NCI-H2171 treated with DMSO at 0.1 percent for 48 hours (cell line): ENCODE measurements around the gene UBE2Q1.

Experiments
- DNase-seq: peaks from one replicate; lab custom pipeline; 2025; lab: John Stamatoyannopoulos, UW

UBE2Q1 gene

GRCh38 chr1:154502744-154503115, 55.7 kb downstream of the UBE2Q1 start:
- DNase-seq: no peak

DNA sequence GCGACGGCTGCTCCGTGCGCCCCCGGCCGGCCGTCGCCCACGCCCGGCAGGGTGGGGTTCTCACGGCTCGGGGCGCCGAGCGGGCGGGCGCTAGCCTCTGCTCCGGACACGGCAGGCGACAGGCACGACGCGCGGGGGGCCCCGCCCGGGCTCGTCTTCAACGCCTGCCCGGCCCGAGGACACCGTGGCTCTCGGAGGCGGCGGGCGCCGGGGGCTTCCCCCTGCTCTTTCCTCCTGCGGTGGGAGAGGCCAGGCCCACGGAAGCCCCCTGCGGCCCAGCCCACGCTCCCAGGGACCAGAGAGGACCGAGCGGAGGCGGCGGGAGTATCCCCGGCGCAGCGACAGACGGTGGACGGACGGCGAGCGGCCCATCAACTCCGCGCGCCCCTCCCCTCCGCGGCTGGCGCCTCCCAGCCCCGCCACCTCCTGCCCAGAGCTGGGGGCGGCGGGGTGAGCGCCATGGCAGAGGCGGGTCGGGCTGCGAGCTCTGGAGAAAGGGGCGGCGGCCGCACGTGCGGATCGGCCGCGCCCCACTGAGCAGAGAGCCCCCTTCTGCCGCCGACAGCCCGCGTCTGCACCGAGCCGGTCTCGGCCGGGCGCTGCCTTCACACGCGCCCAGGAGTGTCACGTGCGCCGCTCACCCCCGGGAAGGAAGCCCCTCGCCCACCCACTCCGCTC, 56.3 kb downstream of the UBE2Q1 start, which contains the start of the genes SHE and TDRD10:
TSS of gene SHE (minus strand) at position 347 of the 678 bp plus-strand sequence. CDS start 386 bp downstream, outside the sequence.
TSS of gene TDRD10 (plus strand) at position 154 of the 678 bp plus-strand sequence. CDS start 4,685 bp downstream, outside the sequence.
- no peak for DNase-seq

- no peak for DNase-seq
Observed at GRCh38 chr1:154501423-154502065, 56.9 kb downstream of the UBE2Q1 start.

GRCh38 chr1:154500533-154500932, 57.9 kb downstream of the UBE2Q1 start:
- no peak for DNase-seq

GRCh38 chr1:154499446-154499845, 59.0 kb downstream of the UBE2Q1 start:
- no peak for DNase-seq
